GM19395 (cell line): ENCODE results near the gene KCNIP4.

Experiments used
- ATAC-seq: cut with Tn5 transposase; IDR thresholded peaks from one replicate; pipeline ENCODE4 v1.9.1; 2021; ENCODE audit warnings: mild to moderate bottlenecking, moderate library complexity; ENCODE audit not compliant: unreplicated experiment

Gene KCNIP4

DNA sequence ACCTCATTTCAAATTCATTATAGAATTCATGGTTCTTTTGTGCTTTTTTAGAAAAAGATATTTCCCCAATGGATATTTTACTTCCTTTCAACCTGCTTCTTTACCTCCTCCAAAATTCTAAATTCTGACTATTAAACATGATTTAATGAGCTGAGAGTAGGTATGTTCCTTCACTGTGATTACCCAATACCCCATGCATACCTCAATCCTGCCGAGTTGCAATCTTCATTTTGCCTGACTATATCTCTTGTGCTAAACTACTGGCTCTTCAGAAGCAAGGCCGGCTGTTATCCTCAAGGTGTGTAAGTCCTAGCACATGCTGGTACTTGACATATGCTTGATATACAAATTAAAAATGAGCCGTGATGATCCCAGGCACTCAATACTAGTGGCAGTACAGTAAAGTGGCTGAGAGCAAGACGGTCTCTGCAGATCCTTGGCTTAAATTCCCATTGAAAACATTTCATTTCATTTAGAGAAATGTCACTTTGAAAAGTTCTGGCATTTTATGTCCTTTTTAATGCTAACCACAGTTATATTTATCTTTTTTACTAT, 320.4 kb downstream of the KCNIP4 start:
- no peak for ATAC-seq

DNA sequence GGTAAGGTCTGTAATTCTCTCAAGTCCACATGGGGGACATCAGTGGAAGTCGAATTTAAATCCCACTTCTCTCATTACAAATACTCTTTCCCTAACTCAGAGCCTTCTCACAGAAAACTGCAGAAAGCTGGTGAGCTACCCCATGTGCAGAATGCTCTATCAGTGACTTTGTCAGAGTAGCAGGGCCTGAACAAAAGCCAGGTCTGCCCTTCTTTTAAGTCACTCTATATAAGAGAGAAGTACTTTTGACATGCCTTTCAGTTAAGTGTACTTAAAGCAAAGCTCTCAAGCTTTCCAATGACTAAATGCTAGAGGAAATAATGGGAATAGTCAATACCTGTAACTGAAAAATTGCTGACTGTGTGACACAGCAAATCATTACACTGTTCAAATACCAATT, 323.1 kb downstream of the KCNIP4 start:
- ATAC-seq: no peak

DNA sequence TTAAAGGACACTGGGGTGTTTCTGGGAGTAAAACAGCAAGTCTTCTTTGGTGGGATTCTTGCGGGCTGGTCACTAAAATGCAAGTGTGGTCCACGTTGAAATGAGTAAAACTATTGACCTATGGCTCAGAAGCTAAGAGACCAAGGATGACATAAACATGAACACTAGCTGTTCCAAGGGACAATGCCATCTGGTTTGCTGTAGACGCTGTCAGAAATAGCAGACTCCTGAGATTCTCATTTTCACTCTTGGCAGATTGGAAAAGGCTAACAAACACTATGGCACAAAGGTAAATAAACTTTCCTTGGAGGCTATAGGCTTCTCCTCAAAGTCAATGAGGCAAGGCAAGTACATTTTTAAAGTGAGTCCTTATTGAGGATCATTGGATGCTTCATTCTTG, 343.6 kb downstream of the KCNIP4 start:
- no peak for ATAC-seq

DNA sequence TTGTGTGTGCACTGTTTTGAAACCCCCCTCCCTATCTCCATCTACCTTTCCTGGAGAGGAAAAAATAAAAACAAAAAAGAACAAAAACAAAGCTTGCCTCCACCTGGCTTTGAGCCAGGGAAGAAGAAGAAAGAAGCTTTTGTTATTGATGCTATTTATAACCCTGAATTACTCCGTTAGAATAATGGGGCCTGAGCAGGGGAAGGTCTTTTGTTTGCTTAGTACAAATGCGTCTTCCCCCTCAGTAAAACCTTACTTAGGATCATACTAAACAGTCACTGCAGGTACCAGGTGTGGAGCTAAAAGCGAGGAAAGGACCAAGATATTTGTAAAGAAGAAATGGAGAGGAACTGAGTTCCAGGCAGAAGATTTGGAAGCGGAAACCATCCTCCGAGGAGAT, 352.1 kb downstream of the KCNIP4 start:
- ATAC-seq: no peak

DNA sequence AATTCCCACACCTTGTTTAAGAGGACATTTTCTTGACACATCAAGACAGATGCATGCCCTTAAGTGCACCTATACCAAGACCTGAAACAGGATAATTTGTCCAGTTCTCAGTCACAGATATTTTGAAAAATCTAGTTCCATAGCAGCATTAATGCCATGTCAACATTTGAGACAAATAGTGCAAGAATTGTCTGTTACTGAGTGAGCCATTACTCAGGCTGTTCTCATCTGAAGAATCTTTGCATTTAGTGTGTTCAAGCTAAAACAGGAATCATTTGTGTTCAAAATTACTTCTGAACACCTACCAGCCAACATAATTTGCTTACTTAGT, 354.9 kb downstream of the KCNIP4 start:
- ATAC-seq: no peak

DNA sequence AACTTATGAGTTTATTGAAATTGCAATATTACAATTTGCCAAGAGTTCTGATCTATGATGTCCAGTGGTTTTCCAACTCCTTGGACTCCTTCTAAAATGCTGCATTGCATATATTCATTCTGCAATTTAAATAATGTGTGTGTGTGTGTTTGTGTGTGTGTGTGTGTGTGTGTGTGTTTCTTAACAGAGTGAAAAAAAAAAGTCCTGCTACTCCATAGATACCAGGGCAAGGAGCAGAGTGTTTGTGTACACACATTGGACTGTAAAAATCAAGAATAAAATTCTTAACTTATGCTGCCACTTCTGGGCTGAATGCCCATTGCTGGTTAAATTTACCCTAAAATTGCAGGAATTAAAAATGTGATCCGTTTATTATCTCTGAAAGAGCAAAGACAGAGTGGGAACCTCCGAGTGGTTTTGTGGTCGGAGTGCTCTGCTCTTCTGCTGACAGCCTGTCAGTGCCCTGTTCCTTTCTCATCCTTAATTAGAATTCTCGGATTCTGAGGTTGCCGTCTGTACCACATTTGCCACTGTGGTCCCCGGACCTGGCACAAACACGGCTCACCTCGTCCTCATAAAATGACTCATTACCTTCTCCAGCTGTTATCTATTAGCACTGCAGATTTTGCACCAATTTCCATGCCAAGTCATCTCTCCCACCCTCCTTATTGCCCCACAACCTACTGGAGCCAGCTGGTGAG, 355.5 kb downstream of the KCNIP4 start:
- ATAC-seq: no peak

DNA sequence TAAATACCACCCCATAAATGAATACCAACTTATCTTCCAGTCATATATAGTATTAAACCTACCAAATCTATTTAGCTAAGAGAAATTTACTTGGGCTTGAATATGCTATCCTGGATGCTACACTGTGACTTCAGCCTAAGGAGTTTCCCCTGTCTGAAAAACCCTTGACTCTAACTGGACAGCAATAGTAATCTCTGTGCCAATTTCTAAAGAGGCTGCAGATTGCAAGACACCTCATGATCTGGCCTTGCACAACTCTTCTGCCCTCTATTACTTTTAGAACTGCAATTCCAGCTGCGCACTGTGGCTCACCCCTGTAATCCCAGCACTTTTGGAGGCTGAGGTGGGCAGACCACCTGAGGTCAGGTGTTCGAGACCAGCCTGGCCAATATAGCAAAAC, 371.5 kb downstream of the KCNIP4 start:
- ATAC-seq: no peak

DNA sequence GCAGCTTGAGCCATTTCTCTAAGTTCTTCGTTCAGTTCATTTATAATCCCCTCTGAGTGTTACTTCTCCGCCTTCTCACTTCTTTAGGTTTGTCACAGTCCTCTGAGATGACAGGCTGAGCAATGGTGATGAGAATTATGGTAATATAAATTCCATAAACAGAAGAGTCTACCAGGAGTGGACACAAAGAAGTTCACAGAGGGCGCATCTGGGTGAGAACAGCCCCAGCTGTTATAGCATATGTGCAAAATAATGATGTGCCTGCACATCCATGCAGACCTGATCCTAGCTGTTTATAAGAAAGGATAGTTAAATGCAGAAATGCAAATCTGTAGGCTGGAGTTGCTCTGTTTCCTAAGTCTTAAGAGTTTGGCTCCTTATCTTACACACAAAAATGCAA, 377.5 kb downstream of the KCNIP4 start:
- ATAC-seq: no peak

DNA sequence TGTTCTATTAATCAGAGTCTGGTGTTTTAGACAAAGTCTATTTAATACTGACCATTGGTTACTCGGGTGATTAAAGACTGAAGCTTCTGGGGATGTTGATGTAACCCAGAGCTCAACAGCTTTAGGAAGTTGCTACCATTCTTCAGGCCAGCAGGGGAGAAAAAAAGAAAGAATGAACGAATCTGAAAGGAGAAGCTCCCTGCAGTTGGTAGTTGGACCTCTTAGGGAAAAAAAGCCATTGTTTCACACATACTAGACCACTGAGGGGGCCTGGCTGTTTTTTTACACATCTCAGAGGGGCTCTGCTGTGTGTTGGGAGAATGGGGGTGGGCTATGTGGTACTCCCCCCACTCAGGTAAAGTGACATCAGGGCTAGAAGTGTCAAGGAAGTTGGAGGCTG, 378.9 kb downstream of the KCNIP4 start:
- no peak for ATAC-seq

DNA sequence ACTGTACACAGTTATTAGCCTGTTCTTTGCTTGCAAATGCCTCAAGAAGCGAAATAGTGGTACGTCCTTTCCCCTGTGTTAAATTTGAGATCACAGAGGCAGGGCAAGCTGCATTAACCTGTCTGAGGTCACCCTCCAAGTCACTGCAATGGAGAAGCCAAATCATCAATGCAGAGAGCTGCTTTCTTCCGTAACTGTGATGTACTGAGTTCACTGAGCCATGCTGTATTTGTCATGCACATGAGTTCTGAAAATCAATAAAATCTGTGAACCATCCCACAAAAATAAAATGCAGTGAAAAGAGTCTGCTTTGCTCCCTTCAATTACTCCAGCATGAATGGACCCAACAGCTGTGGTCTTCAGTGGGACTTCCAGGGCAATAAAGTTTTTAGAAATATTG, 393.5 kb downstream of the KCNIP4 start:
- no peak for ATAC-seq

DNA sequence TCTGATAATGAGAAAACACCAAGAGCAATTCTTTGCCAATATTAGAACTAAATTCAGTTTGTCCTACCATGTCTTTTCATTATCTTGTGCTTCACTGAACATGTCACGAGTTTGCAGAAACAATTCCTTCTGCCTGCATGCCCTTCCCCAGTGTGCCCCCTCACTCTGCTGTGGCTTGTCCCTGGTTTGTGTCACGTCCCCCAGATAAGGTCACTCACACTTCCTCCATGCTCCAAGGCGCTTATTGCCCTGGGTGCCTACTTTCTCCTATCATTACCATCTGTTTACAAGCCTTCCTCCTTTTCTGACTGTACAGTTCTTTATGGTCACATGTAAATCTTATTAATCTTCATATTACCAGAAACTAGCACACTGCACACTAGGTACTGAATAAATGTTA, 394.1 kb downstream of the KCNIP4 start:
- no peak for ATAC-seq

DNA sequence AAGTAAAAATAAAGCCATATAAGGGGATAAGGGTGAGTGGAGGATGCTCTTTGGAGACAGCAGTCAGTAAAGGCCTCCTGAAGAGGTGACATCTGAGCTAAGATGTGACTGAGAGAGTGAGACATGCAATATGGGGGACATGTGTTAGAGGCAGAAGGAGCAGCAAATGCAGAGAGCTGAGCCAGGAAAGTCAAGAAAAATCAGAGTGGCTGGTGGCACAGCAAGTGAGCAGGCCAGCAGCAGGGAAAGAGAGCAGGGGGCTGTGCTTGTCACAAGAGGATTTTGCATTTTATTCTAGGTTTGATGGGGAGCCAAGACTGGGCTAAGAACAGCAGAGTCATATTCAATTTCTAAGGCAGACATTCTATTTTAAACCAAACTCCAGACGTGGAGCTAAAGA, 394.5 kb downstream of the KCNIP4 start:
- no peak for ATAC-seq

DNA sequence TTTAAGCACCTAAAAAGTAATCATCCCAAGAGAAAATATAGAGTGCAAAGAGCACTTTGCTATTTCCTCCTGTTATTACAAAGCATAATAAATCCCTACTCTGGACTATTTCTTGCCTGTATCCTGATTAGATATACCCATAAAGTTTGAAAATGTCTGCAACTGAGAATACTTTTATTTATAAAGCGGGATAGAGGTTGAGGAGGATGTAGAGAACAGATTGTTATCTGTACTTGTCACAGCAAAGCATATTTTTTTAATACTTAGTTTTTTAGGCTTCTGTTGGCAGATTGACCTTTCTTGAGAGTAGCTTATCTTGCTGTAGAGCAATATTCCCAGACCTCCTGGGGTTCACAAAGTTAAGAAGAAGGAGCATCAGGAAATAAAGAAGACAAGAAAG, 396.1 kb downstream of the KCNIP4 start:
- ATAC-seq: no peak

DNA sequence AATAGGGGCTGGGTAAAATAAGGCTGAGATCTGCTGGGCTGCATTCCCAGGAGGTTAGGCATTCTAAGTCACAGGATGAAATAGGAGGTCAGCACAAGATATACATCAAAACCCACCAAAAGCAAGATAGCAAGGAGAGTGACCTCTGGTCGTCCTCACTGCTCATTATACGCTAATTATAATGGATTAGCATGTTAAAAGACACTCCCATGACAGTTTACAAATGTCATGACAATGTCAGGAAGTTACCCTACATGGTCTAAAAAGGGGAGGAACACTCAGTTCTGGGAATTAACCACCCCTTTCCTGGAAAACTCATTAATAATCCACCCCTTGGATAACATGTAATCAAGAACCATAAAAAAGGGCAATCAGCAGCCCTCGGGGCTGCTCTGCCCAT, 403.6 kb downstream of the KCNIP4 start:
- ATAC-seq: no peak

DNA sequence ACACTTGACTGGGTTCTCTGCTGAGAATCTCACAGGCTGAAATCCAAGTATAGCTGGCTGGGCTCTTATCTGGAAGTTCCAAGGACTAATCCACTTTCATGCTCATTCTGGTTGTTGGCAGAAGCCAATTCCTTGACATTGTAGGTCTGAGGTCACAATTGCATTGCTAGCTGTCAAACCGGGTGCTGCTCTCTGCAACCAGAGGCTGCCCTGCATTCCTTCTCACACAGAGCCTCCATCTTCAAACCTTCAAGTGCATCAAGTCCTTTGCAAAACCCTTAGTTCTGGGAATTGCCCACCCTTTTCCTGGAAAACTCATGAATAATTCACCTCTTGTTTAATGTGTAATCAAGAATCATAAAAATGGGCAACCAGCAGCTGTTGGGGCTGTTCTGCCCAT, 404.2 kb downstream of the KCNIP4 start:
- no peak for ATAC-seq

DNA sequence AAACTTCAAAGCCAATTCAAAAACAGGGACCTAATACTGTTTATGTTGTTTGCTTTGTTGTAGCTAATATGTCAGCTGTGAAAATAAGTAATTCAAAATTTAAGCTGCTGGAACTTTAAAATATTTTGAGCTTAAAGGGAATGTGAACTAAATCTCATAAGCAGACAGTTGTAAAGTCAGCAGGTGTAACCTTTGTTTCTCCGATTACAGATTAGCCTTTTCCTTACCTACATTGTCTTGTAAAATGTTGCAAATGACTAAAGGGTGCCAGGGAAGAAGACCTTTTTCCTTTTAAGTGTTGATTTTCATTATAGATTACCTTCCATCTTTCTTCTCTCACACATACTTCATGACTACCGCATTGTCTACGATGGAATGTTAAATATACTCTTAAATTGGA, 405.1 kb downstream of the KCNIP4 start:
- ATAC-seq: no peak

DNA sequence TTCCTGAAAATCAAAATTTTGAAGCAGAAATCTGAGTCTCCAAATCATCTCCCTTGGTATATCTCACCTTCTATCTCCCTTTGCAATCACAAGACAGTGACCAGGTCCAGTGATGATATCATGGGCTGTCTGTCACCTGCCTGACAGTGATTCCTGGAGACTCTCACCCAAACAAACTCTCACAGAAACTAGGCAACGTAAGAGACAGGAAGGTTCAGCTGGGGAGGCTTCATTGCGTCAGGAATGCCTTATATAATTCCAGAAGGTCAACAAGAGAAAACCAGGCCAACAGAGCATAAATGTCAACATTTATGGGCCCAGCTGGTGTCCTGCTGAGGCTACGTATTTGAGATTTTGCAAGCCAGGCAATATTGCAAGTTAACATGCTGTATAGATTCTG, 412.7 kb downstream of the KCNIP4 start:
- ATAC-seq: no peak

DNA sequence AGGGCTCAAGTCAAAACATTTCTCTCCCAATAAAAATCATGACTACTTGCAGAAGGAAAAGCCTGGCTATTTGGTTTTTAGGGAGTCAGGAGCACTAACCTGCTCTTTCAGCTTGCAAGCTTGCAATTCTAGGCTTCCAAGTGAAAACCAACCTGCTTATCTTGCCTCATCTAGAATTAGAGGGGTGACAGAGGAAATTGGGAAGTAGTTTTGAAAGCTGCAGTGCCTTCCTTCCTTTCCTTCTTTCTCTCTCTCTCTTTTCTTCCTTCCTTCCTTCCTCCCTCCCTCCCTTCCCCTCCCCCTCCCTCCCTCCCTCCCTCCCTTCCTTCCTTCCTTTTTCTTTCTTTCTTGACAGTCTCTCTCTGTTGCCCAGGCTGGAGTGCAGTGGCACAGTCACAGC, 417.5 kb downstream of the KCNIP4 start:
- ATAC-seq: no peak

DNA sequence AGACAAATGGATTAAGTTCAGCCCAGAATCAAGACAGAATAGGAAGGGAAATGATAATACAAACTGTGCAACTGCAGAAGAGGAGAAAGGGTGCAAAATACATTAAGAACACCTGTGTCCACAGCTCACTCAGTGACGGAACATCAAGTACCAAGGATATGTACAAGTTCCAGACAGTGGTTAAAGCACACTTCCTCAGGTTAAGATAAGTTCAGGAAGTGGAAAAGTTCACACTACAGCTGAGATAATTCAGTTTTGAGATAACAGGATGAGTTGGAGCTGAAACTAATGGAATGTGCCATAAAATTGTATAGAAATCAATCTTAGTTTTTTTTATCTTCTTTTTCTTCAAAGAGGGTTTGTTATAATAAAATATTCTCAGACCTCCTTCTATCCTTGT, 419.4 kb downstream of the KCNIP4 start:
- no peak for ATAC-seq

DNA sequence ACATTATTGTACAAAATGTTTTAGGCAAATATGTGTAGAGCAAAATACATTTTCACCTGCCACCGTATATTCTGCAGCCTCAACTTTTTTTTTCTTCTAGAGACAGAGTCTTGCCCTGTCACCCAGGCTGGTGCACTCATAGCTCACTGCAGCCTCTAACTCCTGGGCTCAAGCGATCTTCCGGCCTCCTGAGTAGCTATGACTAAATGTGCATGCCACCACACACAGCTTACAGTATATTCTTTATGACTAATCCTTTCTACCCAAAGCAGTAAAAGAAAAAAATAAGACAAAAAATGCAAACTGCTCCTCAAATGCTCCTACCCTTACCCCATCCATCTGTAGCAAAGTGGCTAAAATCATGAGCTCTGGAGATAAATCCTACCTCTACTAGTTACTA, 426.3 kb downstream of the KCNIP4 start:
- ATAC-seq: no peak

DNA sequence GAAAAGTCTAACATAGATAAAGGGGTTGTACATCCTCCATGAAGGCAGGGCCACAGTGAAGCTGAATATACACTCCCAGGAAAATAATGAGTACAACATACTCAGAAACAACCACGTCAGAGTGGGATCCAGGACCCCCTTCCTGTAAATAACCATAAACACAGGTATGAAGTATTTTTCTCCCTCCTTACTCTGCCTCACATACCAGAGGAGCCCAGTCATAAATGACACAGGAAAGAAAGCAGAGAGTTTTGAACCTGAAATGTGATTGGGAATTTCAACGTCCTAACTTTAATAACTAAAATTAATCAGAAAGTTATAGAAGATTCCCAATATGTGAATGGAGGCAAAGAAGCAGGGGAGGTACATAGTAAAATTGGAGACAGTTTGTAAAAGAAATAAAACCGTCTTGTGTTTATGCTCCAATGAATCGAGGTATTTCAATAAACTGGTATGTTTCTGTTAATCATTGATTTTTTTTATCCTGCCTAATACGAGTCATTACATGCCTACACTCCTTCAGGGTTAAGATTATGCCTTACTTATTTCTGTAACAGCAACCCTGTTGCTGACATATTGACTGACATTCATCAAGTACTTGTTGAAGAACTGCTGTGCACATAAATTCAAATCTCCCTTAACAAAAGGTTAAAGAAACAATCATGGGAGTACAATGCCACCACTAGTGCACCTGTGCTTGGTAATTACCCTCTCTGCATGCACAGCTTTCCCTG, 431.3 kb downstream of the KCNIP4 start:
- ATAC-seq: no peak

DNA sequence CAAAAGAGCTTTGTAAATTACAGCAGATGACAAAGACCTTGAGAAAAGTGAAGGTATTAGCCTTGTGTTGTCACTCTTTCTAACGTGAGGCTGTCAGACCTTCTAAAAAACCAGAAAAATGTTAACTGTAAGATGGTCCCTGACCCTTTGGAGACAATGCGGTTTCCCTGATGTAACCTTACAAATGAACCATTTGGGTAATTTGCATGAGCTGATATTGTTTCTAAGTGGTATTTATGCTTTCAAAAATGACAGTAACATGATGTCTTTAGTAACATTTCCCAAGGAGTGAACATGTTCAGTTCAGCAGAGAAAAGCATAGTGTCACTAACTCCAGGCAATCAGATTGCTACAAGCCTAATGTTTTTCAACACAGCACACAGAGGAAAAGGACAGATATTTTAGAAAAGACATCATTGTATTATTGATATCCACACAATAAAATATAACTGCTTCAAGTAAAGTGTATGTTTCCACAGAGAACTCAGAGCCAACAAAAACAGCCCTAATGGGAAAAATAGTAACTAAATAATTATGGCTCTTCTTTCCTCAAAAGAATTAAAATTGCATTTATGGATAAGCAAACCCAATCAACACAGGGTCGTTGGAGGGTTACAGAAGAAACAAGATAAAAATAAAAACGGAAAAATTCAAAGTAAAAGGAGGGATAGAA, 434.4 kb downstream of the KCNIP4 start:
- no peak for ATAC-seq
